Thoracic aorta (tissue), 2 donors: ENCODE measurements around the gene PCCA. TPM values are rescaled to one million over a fixed set of nuclear protein-coding genes. Genes with fewer than 3 reads are reported as not detected.

Experiments
- ATAC-seq: fragments of 150-250 bp; one replicate; pipeline ENCODE4 v1.8.0; 2017; ENCODE audit warnings: low read depth; ENCODE audit not compliant: insufficient number of reproducible peaks, low FRiP score
- DNase-seq: peaks from one replicate; pipeline ENCODE4 v3.0.0-alpha.2; 2020; ENCODE audit warnings: low spot score
- H3K27ac ChIP-seq, 2 donors: fragments of 200-600 bp; sonication (generic); 1 replicate in 1 of 2; 2 replicates in 1 of 2; pipeline ENCODE4 v1.5.1; 2016; ENCODE audit warnings: mild to moderate bottlenecking in 2 of 2, moderate library complexity in 2 of 2
- H3K27me3 ChIP-seq: fragments of 200-600 bp; sonication (generic); replicated peaks from 2 replicates; pipeline ENCODE4 v1.6.0; 2016; ENCODE audit warnings: mild to moderate bottlenecking; ENCODE audit not compliant: insufficient read depth
- H3K36me3 ChIP-seq: fragments of 200-600 bp; sonication (generic); one replicate; pipeline ENCODE4 v1.5.1; 2016
- H3K4me1 ChIP-seq, 2 donors: fragments of 200-600 bp; sonication (generic); 1 replicate in 1 of 2; 2 replicates in 1 of 2; pipeline versions ENCODE4 v1.5.1 to v1.6.0; 2016; ENCODE audit warnings: low read depth in 2 of 2, mild to moderate bottlenecking in 1 of 2; ENCODE audit not compliant: control insufficient read depth in 1 of 2
- H3K4me3 ChIP-seq: fragments of 200-600 bp; sonication (generic); 2 replicates; pipeline ENCODE4 v1.5.1; 2016; ENCODE audit warnings: mild to moderate bottlenecking
- H3K9me3 ChIP-seq: fragments of 200-600 bp; sonication (generic); 2 replicates; pipeline ENCODE4 v1.5.1; 2016
- CTCF ChIP-seq: fragments of 200-600 bp; sonication (generic); IDR thresholded peaks from one replicate; pipeline ENCODE4 v1.5.1; 2019; ENCODE audit warnings: antibody characterized with exemption
- total RNA-seq, 2 donors: library from RNA; depleted of rRNA; stranded (reverse); fragments of >200 nt; gene quantifications; one replicate each; pipeline versions ENCODE4 v1.1.0 to v1.2.3, GENCODE V29; 2016

PCCA gene
- total RNA-seq, 2 donors from 2014 or later: 17.2 to 51.6 TPM

- DNase-seq (no peak), ATAC-seq (no peak)
- H3K27ac ChIP-seq: no peak overlapping the region
- H3K4me3 ChIP-seq: no peak overlapping the region
- no peaks in the 10 kb centered on the region for H3K27me3 ChIP-seq
- H3K9me3 ChIP-seq: no peaks in the 10 kb centered on the region
- H3K4me1 ChIP-seq: no peaks in the 10 kb centered on the region
- TF ChIP-seq CTCF: no peak
- H3K36me3 ChIP-seq: no peaks in the 10 kb centered on the region
Observed at GRCh38 chr13:100490692-100491091, 401.8 kb downstream of the PCCA start.

- no peaks in the 10 kb centered on the region for H3K9me3 ChIP-seq
- no peak overlapping the region for H3K4me3 ChIP-seq
- ATAC-seq (no peak), DNase-seq (no peak)
- H3K36me3 ChIP-seq: no peaks in the 10 kb centered on the region
- no peaks in the 10 kb centered on the region for H3K27me3 ChIP-seq
- H3K4me1 ChIP-seq: no peaks in the 10 kb centered on the region
- TF ChIP-seq CTCF: no peak
- H3K27ac ChIP-seq: no peak overlapping the region
Observed at GRCh38 chr13:100491164-100491842, 402.4 kb downstream of the PCCA start.

DNA sequence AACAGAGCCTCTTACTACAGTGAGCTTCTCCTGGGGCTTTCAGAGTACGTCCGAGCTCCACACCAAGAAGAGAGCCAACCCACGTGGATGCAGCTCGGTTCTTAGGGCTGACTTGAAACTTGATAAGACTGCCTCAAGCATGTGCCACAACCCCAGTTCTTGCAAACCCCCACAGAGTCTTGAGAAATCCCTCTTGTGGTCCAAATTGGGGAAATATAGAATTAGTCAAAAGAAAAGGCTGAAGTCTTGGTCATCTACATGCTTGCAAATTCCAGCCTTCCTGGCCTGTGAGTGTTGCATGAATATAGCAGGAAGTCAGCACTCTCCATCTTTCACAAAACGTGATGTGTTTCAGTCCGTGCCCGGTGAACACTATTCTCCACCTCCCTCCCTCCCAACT lies 404.5 kb downstream of the PCCA start:
- H3K9me3 ChIP-seq: no peaks in the 10 kb centered on the region
- no peak for DNase-seq
- H3K4me1 ChIP-seq: no peaks in the 10 kb centered on the region
- H3K4me3 ChIP-seq: no peak overlapping the region
- no peak overlapping the region for H3K27ac ChIP-seq
- no peak for TF ChIP-seq CTCF
- no peaks in the 10 kb centered on the region for H3K27me3 ChIP-seq
- no peaks in the 10 kb centered on the region for H3K36me3 ChIP-seq
- no peak for ATAC-seq

DNA sequence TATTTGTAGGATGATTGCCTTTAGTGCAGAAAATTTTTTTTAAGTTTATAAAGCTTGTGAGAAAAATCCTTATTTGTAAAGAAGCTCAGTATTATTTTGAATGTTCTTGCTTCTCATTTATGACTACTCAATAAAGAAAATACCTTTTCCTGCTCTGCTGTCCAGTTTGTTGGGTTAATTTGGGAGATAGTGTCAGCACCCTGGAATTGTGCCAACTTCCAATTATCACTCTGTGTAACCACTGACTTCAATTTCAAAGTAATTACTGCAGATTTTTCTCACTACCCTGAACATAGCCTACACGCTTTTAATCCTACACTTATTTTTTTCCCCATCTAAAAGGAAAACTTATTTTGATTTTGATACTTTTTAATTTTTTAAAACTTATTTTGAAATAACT lies 406.6 kb downstream of the PCCA start:
- no peak for TF ChIP-seq CTCF
- Histone ChIP-seq H3K36me3 (no peaks in the 10 kb centered on the region), H3K4me3 (no peak overlapping the region), H3K27ac (no peak overlapping the region), H3K9me3 (no peaks in the 10 kb centered on the region), H3K27me3 (no peaks in the 10 kb centered on the region), H3K4me1 (no peaks in the 10 kb centered on the region)
- DNase-seq: no peak
- no peak for ATAC-seq

- H3K27ac ChIP-seq: no peak overlapping the region
- no peak for ATAC-seq
Observed at GRCh38 chr13:100497389-100497788, 408.5 kb downstream of the PCCA start.

More at GRCh38 chr13:100497389-100497788, 408.5 kb downstream of the PCCA start:
- Histone ChIP-seq H3K36me3 (no peaks in the 10 kb centered on the region), H3K4me1 (no peaks in the 10 kb centered on the region), H3K9me3 (no peaks in the 10 kb centered on the region), H3K27me3 (no peaks in the 10 kb centered on the region), H3K4me3 (no peak overlapping the region)
- no peak for TF ChIP-seq CTCF
- no peak for DNase-seq
